Myocyte (in vitro differentiated cells): ENCODE data around the gene ANP32E. TPM values are rescaled to one million over a fixed set of nuclear protein-coding genes. Genes with fewer than 3 reads are reported as not detected.

Experiments
- DNase-seq: peaks from one replicate; pipeline ENCODE4 v3.0.0-alpha.2; 2012; ENCODE audit warnings: low read depth
- polyA plus RNA-seq: library from polyadenylated mRNA; unstranded; fragments of >200 nt; gene quantifications from one replicate; pipeline ENCODE4 v1.2.1, GENCODE V29; 2012; ENCODE audit warnings: missing spikeins
- total RNA-seq: library from RNA; depleted of rRNA; stranded (reverse); fragments of >200 nt; gene quantifications from 2 replicates; pipeline ENCODE4 v1.2.3, GENCODE V29; 2014

The ANP32E gene
- 14.9 and 17.9 TPM in 2 replicates for total RNA-seq
- polyA plus RNA-seq: 23.1 TPM

DNA sequence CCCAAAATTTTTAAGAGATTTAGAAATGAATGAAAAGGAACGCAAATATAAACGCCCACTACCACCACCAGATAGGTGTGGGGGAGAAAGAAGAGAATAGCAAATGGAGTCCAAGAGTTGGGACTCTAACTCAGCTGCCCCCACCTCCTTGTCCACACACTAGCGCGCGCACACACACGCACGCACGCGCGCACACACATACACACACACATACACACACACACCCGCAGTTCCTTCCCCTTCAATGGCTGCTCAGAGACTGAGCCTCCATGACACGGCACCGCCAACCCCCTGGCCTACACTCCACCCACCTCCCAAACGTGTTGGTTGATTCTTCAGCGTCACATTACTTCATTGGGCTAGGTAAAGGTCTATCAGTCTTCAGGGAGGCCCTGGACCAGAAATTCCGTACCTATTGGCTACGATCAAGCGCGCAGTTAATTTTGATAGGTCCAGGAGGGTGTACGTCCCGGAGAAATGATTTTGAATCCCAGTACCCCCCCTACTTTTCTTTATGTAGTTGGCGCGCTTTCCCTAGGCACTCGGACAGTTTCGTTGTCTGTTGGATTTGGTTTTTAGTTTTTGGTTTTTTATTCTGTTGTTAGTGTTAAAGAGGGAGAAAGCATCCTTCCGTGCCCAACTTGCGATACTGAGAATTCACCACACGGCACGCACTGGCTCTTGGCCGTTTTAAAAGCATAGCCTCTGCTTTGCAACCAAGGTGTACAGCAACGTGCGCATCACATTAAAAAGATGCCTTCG lies at the start of gene ANP32E:
Gene ANP32E, minus strand, starts transcription at position 261 of the 762 bp plus-strand sequence. CDS start 326 bp downstream, outside the sequence.
- peak; percentile 99 for DNase-seq

DNA sequence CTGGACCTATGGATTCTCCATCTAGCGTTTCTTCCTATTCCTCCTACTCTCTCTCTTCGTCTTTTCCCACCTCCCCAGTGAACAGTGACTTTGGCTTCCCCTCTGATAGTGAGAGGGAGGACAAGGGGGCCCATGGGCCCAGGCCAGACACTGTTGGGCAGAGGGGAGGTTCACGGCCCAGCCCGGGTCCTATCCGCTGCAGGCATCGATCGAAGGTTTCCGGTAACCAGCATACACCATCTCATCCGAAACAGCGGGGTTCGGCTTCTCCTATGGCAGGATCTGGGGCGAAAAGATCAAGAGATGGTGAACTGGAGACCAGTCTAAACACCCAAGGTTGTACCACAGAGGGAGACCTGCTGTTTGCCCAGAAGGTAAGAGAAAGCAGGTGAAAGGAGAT lies 47.3 kb upstream of the ANP32E start:
- no peak for DNase-seq

GRCh38 chr1:150282558-150282958 lies 46.6 kb upstream of the ANP32E start:
- no peak for DNase-seq

- DNase-seq: peak; percentile 96
These were observed 46.0 kb upstream of the ANP32E start, which contains the start of gene CIART for GRCh38 chr1:150281758-150282557. TSS of gene CIART (plus strand) at chr1:150282554. CDS start at chr1:150283268, 714 bp downstream.

DNA sequence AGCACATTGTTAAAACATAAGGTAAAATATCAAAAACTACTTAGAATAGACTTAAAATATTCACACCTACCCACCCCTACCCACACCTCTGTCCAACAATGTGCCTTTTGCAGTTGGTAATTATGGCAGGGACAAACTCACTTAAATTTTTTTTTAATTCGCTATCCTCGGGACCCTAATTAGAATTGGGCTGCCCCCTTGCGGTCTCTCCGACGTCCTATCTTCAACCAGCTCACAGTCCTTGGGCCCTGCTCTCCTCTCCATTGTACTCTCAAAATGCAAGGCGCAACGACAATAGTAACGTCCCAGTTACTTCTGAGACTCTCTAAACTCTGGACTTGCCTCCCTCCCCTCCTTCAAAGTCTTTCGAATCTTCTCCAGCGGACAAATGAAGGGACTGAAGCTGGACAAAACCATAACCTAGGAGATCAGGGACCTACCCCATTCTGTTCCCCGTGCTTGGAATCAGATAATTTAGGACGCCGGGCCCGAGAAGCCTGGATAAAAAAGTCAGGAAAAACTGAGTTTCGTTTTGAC lies 45.4 kb upstream of the ANP32E start:
- peak; percentile 85 for DNase-seq

DNA sequence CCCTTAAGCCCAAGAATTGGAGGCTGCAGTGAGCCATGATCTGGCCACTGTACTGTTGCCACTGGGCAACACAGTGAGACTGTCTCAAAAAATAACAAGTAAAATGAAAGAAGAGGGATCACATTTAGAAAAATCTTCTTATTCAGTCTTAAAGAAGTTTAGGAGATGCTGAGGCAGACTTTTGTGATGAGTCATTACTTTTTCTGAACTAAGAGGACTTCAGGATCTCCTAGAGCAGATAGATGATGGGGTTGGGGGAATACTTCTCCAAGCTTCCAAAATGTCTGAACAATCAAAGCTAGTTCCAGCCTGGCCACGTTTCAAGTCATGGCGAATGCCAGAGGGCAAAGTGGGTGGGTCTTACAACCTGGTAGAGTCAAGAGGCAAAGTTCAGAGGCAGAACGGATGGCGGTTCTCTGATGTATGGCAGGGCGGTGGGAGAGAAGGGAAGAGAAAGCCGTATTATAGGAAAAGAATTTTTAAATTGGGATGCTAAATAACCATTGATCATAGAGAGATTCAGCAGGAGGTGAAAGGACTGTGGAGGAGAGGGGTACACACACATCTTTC lies 44.3 kb upstream of the ANP32E start:
- no peak for DNase-seq

DNA sequence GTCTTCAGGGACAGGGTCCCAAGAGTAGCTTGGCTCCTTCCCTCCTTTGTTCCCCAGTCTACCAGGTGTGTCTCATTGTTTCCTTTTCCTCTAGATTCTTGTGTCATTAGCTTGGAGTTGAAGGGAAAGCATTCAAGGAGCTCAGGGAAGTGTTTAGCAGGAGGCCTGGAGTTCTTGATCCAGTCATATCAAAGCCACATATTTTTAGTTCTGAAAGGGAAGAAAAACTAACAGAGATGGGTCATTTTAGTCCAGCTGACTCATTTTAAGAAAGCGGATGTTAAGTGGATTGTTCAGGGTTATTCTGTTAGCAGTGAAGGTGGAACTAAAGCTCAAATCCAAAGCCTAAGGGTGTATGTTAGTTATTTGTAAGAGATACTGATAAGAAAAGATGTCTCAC lies 37.4 kb upstream of the ANP32E start:
- DNase-seq: no peak

DNA sequence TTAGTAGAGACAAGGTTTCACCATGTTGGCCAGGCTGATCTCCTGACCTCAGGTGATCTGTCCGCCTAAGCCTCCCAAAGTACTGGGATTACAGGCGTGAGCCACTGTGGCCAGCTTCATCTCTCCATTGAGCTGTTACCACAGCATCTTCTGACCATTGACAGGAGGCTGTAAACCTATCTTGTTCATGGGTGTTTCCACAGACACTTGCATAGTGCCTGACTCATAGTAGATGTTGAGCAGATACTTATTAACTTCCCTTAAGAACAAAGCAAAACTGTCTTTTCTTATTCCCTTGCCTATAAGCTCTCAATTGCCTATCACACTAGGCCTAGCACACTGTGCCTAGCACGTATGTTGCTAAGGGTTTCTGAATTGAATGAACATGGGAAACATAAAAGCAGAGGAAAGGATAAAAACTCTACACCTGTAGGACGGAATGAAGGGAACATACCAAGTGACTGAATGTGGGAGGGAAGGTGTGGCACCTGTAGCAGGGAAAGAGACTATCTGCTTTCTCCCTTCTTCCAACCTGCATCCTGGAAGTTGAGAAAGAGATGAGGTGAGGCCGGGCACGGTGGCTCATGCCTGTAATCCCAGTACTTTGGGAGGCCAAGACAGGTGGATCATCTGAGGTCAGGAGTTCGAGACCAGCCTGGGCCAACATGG lies 35.5 kb upstream of the ANP32E start:
- DNase-seq: no peak

DNA sequence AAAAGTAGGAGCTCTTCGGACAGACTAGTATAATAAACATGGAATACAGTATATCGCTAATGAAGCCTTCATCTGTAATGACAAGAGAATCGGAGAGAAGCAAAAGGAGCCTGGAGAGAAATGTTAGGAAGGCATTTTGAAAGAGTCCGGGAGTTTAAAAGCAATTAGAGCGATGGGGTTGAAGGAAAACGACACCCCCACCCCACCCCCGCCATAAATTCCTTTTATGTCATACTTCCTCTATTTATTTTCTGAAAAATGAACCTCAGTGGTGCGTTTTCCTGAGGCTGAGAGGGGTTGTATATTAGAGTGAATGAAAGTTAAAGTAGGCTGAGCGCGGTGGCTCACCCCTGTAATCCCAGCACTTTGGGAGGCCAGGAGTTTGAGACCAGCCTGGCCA lies 33.5 kb upstream of the ANP32E start:
- no peak for DNase-seq

GRCh38 chr1:150268705-150269403 lies 32.9 kb upstream of the ANP32E start, which contains the start of gene APH1A:
TSS of gene APH1A (minus strand) at chr1:150269016. CDS start at chr1:150268810, 206 bp downstream.
- DNase-seq: peak; percentile 98

DNA sequence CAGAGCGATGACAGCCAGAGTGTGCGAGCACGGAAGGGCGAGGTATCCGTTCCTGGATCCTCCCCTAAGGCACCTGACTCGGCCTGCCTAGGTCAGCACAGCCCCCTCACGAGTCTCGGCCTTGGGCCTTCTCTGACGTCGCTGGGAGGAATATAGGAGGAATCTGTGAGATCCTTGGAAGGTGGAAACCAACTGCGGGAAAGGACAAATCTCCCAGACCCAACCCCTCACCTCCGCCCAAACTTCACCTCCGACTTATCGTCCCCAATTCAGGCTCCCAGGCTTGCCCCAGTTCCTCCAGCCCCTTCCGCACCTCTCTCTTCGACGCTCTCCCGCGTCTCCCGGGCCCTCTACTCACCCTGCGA lies 32.4 kb upstream of the ANP32E start:
- DNase-seq: no peak

DNA sequence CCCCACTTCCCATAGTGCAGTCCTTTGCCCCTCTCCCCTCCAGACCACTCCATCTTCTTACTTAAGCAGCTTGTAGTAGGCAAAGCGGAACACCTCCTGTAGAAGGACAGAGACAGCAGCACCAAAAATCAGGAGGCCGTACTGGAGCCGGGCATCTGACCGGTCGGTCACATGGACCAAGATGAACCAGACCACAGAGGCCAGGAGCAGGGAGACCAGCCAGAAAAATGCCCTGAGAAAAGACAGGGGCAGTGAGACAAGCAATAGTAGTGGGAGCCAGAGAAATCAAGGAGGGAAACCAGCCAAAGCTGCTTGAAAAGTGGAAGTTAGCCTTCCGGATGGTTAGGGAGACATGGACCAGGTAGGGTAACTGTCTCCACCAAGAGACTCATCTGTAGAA lies 32.0 kb upstream of the ANP32E start:
- DNase-seq: no peak

GRCh38 chr1:150263549-150263948 lies 27.6 kb upstream of the ANP32E start:
- no peak for DNase-seq

- DNase-seq: no peak
These were observed 26.7 kb upstream of the ANP32E start for GRCh38 chr1:150262388-150263320.

DNA sequence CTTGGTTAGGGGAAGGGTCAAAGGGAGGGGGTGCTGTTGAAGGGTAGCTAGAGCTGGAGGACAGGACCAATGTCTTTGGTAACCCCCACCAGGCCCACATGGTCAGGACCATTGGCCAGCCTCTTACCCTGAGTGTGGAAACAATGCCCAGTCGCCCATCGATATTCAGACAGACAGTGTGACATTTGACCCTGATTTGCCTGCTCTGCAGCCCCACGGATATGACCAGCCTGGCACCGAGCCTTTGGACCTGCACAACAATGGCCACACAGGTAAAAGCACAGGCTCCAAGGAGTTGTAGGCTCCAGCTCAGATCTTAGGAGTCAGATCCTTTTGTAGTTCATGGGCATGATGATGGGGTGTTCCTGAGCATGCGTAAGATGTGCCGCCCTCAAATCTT lies 25.5 kb upstream of the ANP32E start:
- no peak for DNase-seq

DNA sequence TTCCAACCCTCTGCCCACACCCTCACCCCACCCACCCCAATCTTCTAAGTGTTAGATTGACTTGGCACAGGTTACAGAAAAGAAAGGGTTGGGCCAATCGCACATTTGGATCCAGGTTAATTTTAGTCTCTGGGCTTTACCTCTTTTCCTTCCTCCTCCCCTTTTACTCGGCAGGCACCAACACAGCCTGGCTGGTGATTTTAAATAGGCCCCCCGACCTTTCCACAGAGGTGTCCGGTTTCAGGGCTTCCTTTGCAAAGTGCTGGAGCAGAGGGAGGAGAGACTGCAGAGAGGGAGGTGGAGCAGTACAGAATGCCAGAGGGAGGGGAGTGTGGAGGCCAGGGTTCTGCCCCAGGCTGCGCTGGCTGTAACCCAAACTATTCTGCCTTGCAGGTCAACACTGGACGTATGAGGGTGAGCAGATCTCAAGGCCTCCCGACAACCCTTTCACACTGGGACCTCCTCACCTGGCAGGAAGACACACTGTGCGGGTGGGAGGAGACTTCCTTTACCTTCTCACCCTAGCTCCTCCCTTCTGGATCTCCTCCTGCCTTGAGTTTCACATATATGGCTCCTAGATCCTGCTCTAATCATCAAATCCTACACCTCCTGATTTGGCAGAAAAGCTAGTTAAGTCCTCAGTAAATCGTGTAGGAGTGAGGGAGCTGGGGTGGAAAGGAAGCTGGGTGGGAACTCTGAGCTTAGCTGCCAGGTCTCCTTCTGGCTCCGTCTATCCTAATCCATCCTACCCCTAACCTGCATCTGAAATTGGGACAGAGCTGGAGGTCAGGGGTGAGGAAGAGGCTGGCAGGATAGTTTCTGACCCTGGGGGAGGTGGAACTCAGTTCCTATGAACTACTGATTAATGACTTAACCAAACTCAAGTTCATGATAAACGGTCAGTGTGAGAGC lies 24.1 kb upstream of the ANP32E start:
- DNase-seq: peak; percentile 22

GRCh38 chr1:150259217-150259616 lies 23.3 kb upstream of the ANP32E start:
- no peak for DNase-seq
